ENCODE data around the gene ARPC1A.
"Not testable (repeated sequence)": the region's sequence is repeated elsewhere in the genome, so short reads cannot be mapped to it uniquely, and the experiment has no call there.

The ARPC1A gene

GRCh38 chr7:99352247-99352646 is 26.5 kb downstream of the ARPC1A start:
- TF ChIP-seq CTCF (IDR thresholded peaks at IDR 0.05; ENCODE audit: low read depth, low read length), result no peak
- no peak for DNase-seq (ENCODE audit: extremely low read depth, low read depth)

DNA sequence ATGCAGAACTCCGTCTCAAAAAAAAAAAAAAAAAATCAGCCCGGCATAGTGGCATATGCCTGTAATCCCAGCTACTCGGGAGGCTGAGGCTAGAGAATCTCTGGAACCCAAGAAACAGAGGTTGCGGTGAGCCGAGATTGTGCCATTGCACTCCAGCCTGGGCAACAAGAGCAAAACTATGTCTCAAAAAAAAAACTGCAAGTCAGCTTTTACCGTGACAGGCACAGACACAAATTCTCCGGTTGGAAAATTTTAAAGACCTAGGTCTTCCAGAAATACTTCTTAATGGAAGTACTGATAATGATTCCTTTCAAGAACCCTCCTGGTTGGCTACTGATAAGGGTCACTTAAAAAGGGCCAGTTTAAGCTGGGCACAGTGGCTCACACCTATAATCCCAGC is 29.4 kb downstream of the ARPC1A start:
- DNase-seq (ENCODE audit: extremely low read depth, low read depth), result no peak
- TF ChIP-seq CTCF (IDR thresholded peaks at IDR 0.05; ENCODE audit: low read depth, low read length), result no peak

GRCh38 chr7:99357701-99358490 is 32.2 kb downstream of the ARPC1A start:
- no peak for TF ChIP-seq CTCF (IDR thresholded peaks at IDR 0.05; ENCODE audit: low read depth, low read length)
- DNase-seq (ENCODE audit: extremely low read depth, low read depth), result no peak

DNA sequence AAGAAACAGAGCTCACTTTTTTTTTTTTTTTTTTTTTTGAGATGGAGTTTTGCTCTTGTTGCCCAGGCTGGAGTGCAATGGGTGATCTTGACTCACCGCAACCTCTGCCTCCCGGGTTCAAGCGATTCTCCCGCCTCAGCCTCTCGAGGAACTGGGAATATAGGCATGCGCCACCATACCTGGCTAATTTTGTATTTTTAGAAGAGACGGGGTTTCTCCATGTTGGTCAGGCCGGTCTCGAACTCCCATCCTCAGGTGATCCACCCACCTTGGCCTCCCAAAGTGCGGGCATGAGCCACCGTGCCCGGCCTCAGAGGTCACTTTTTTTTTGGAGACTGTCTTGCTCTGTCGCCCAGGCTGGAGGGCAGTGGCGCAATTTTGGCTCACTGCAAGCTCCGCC is 32.8 kb downstream of the ARPC1A start:
- DNase-seq (ENCODE audit: extremely low read depth, low read depth), result not testable (repeated sequence)

- no peak for DNase-seq (ENCODE audit: extremely low read depth, low read depth)
- TF ChIP-seq CTCF (IDR thresholded peaks at IDR 0.05; ENCODE audit: low read depth, low read length), result no peak
These were observed 33.9 kb downstream of the ARPC1A start for GRCh38 chr7:99359465-99360154.

DNA sequence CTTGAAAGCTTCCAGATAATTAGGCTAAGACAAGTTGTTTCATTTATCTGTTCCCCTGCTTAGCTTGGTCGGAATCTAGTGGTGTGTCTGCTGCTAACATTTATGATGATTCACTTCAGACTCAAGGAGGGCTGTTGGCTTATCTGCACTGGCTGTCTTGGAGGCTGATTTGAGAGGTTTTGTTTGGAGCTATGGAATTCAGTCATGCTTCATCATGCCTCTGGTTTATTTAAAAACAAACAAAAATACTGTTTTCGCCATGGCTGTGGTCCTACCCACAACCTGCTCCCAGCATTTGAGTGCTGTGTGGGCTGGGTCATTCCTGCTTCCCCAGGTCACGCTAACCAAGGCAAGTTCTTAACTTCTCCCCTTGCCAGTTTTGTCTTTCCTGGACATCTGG is 37.1 kb downstream of the ARPC1A start:
- TF ChIP-seq CTCF (IDR thresholded peaks at IDR 0.05; ENCODE audit: low read depth, low read length), result no peak
- DNase-seq (ENCODE audit: extremely low read depth, low read depth), result peak; percentile 96

- no peak for DNase-seq (ENCODE audit: extremely low read depth, low read depth)
- no peak for TF ChIP-seq CTCF (IDR thresholded peaks at IDR 0.05; ENCODE audit: low read depth, low read length)
These were observed 37.6 kb downstream of the ARPC1A start for GRCh38 chr7:99363286-99363685.
